HG03565 (cell line): ENCODE data around the gene SLC6A1.

Source experiments
- ATAC-seq: cut with Tn5 transposase; IDR thresholded peaks from one replicate; pipeline ENCODE4 v1.9.1; 2021; ENCODE audit warnings: mild to moderate bottlenecking, moderate library complexity; ENCODE audit not compliant: unreplicated experiment

SLC6A1 gene

DNA sequence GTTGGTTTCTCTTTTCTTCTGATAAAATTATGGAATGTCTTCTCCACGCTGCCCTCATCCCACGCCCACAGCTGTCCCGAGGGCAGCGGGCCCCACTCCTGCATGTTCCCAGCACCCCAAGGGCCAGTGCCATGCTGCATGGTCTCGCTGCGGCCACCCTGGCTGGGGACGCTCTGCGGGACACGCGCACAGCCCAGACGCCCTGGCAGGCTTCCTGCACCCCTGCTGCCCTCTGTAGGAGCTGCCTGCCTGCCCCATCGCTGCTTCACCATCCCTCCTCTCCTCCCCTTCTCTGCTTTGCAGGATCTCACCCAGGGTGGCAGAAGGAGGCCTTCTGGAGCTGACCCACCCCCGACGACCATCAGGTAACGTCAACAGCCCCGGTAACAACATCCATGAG lies 22.8 kb downstream of the SLC6A1 start:
- ATAC-seq: no peak

DNA sequence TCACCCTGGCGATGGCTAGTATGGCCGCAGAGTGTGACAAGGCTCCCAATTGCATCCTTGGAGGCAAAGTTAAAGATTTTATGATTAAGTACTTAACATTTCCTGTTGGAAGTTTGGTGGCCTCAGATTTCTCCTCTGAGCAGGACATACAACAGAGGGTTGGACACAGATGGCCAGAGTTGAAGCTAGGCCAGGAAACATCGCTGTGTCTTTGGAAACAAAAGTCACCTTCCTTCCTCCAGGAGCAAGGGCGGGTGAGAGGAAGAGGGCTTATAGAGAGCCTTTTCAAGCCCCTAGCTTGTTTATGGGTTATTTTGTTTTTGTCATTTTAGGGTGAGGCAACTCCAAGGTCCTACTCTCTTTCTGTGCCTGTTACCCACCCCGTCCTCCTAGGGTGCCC lies 24.2 kb downstream of the SLC6A1 start:
- ATAC-seq: no peak

DNA sequence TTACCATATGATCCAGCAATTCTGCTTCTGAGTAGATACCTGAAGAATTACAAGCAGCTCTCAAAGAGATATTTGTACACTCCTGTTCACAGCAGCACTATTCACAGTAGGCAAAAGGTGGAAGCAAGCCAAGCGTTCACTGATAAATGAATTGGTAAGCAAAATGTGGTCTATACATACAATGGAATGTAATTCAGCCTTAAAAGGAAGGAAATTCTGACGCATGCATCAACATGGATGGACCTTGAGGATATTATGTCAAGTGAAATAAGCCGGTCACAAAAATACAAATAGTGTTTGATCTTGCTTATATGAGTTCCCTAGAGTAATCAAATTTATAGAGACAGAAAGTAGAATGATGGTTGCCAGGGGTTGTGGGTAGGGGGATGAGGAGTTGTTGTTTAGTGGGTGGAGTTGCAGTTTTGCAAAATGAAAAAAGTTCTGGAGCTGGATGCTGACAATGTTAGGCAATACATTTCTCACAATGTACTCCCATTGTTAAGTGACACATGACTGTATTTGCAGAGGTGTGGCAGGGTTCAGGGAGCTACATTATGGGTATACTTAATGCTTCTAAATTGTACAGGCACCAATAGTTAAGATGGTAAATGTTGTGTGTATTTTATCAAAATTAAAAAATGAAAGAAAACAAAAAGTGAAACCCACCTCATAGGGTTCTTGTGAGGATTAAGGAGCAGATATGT lies 26.7 kb downstream of the SLC6A1 start:
- no peak for ATAC-seq

DNA sequence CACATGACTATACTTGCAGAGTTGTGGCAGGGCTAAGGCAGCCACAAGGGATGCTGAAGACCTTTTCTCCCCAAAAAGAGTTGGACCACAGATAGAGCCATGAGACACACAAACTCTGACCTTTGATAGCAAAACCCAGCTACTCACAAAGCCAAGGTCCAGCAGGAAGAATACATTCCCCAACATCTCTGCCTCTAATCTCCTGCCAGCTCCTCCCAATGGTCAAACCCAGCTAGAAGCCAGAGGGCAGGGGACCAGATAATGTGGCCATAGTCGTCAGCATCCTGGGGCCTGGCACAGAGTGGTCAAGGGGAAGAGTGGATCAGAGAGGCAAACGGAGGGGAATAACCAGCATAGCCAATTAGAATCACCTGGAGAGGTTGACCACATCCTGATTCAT lies 28.2 kb downstream of the SLC6A1 start:
- ATAC-seq: no peak

DNA sequence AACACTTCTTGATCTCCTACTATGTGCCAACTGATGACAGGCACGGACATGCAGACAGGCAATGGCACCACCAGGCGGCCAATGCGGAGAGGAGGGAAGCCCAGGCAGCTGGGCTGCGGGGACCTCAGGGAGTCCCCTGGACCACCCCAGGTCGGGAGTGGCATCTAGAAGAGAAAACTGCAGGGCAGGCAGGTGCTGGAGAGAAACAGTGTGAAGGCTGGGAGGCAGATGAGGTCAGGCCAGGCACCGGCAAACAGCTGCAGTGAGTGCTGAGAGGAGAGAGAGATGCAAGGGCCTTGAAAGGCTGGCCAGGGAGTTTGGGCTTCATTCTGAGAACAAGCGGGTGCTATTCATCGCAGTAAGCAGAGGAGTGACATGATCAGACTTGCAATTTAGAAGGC lies 29.1 kb downstream of the SLC6A1 start:
- ATAC-seq: no peak

DNA sequence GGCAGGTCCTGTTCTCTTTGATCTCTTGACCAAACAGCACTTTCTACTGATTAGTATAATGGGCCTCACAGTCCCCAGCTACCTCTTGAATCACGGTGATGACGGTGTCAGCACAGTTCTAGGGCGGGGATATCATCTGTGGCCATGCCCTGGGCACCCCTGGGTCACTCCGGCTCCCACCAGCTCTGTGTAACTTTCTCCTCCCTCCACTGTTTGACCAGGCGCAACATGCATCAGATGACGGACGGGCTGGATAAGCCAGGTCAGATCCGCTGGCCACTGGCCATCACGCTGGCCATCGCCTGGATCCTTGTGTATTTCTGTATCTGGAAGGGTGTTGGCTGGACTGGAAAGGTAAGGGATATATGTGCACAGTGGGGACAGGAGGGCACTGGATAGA lies 29.6 kb downstream of the SLC6A1 start:
- ATAC-seq: no peak

DNA sequence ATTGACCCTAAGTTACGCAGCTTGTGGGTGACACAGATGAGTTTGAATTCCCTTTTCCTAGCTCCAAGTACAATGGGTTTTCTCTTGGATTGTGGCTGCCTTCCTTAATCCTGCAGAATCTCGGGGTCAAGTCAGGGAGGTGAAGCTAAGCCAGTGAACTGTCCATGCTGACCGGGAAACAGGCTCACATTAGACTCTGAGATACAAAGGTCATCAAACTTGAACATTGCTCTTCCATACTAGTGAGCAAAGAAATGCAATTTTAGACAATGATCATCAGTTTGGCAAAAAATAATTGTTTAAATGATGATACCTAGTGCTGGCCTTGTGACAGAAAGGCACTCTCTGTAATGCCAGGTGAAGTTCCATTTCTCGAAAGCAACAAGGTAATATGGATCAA lies 31.6 kb downstream of the SLC6A1 start:
- no peak for ATAC-seq

DNA sequence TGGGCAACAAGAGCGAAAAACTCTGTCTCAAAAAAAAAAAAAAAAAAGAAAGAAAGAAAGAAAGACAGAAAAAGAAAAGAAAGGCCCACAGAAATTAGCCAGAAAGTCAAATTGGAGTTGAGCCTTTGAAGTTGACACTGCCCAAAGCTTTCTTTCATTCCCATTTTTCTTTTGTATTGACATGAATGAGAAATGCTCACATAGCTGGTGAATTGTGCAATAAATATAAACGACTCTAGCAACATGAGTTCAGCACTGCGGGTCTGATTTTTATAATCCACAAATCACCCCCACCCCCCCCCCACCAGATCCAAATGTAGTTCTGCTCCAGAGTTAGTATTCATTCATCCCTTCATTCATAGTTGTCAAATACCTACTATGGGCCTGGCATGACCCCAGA lies 37.4 kb downstream of the SLC6A1 start:
- no peak for ATAC-seq

GRCh38 chr3:11033871-11034270 lies 41.3 kb downstream of the SLC6A1 start:
- ATAC-seq: no peak

DNA sequence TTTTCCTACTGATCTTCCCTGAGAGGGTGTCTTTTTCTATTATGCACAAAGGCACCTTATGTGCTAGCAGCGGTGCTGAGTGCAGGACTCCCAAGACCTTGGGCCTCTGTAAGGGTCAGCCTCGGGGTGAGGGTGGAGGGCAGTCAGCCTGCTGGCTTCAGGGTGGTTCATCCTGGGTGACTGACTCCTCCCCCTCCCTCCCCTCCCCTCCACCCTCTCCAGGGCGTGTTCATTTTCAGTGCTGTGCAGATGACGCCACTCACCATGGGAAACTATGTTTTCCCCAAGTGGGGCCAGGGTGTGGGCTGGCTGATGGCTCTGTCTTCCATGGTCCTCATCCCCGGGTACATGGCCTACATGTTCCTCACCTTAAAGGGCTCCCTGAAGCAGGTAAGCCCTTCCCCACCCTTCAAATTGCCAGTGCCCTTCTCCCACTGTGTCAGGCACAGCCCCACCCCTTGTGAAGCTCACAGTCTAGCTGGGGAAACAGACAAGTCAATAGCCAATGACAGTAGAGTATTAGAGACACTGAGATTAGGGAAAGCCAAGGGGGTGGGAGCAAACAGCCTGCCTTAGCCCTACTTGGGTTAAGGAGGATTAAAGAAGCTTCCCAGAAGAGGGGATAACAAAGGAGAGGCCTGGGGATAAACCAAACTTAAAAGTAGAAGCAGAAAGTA lies 41.9 kb downstream of the SLC6A1 start:
- ATAC-seq: no peak

DNA sequence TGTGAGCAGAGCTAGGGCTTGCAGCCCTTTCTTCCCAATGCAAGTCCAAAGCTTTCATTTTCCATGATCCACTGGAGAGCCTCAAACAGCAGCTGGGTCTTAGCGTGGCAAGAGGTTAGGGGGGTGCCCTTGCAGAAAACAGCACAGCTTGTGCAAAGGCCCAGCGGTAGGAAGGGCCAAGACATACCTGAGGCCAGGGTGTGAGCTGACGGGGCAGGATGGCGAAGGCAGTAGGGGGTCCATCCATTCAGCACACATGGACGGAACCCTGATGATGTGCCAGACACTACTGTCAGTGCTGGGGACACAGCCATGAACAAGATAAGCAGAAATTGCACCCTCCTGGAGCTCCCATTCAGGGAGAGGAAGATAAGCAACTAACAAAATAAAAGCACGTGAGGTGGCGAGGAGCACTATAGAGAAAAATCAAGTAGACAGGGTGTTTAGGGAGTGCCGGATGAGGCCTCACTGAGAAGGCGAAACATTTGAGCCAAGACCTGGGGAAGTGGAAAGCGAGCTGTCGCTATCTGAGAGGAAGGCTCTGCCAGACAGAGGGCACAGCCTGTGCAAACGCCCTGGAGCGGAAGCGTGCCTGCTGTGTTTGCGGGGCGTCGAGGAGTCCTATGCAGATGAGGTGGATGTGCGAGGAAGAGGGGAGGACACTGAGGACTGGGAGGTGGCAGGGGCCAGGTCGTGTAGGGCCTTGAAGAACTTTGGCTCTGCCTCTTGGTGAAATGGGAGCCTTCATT lies 43.4 kb downstream of the SLC6A1 start:
- ATAC-seq: no peak

GRCh38 chr3:11037241-11037873 lies 44.8 kb downstream of the SLC6A1 start:
- ATAC-seq: no peak

DNA sequence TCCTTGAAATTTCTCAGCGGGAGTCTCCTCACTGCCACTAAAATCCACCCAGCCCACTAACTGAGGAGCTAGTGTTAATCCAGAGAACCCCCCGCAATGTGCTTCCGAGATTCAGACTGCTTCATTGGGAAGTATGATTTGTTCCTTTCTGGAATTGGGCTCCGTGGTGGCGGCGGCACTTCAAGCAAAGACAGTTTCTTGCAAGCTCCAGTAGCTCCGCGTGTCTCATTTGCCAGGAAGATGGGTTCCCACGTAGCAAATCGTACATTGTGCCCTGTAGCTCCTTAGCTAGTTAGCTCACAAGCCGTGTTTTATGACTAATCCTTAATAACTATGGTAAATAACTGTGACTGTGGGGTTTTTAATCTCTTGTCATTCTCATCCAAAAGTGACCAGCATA lies 45.4 kb downstream of the SLC6A1 start:
- ATAC-seq: no peak

DNA sequence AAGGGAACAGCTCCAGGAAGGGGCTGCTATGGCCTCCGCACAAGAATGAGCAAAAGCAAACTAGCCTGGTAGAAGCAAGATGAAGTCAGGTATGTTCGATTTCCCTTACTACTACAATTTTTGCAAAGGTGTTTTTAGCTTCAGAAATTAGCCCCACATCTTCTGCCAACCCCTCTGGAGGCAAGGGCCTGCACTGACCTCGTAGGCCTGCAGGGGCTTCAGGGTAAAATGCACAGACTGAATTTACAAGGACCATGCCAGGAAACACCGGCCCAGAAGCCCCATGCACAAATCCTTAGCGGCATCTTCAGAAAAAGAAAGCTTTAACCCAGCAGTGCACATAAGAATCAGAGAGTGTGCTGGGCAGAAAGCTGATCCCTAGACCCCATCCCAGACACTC lies 53.0 kb downstream of the SLC6A1 start:
- no peak for ATAC-seq

GRCh38 chr3:11047500-11047899 lies 55.0 kb downstream of the SLC6A1 start:
- ATAC-seq: no peak

GRCh38 chr3:11050666-11051323 lies 58.2 kb downstream of the SLC6A1 start:
- ATAC-seq: no peak

GRCh38 chr3:11053926-11054503 lies 61.5 kb downstream of the SLC6A1 start:
- ATAC-seq: no peak

- ATAC-seq: no peak
Measured at GRCh38 chr3:11054739-11055438, 62.3 kb downstream of the SLC6A1 start.

DNA sequence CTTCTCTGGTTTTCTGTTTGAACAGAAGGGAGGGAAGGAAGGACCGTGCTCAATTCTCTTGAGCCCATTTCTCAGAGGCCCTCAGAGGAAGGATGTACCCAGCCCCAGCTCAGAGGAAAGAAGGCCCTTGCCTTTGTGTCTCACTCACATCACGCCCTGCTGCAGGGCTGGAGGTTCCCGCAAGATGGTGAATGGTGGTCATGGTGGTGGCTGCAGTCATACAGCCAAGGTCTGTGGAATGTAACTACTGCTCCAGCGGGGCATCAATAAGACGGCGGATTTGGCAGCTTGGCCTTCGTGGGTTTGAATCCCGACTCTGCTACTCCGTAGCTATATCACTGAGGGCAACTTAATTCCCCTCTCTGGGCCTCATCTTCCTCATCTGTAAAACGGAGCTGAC lies 62.9 kb downstream of the SLC6A1 start:
- ATAC-seq: no peak

GRCh38 chr3:11056531-11057050 lies 64.0 kb downstream of the SLC6A1 start:
- ATAC-seq: no peak
